IPS-NIHi11 (cell line): Measurements from ENCODE around the gene ERC1.
"Not testable (repeated sequence)": the region's sequence is repeated elsewhere in the genome, so short reads cannot be mapped to it uniquely, and the experiment has no call there.

Source experiments
- DNase-seq: peaks from one replicate; pipeline ENCODE4 v3.0.0; 2012; ENCODE audit warnings: mixed read lengths, low spot score

ERC1 gene

DNA sequence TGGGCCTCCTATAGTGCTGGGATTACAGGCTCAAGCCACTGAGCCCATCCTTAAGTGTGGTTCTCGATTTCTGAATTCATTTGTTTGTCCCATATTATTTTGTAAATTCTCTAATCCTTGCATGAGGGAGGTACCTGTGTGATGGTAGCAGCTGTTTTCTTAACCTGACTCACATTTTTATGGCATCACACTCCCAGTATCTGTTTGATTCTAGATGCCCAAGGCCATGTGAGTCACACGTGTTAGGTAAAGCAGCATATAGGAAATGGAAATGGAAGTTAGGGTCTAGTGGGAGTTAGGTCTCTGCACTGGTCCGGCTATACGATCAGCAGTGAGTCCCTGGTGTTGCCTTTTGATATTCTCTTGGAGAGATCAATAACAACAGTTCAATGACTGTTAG is 198.1 kb downstream of the ERC1 start:
- DNase-seq = no peak

DNA sequence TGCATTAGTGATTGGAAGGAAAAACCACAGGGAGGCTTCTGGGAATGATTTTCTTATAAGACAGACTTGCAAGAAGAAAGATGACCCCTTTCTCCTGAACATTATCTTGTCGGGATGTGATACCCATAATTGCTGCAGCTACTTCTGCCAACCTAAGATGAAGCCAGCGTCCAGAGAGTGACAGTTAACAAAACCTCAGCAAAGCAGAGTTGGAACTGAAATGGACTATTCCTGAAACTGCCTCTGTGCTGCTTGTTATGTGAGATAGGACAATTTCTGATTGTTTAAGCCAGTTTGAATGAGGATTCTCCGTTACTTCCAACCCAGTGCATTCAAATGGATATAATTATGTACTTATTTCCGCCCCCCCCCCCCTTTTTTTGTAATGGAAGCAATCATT is 204.5 kb downstream of the ERC1 start:
- DNase-seq = no peak

DNA sequence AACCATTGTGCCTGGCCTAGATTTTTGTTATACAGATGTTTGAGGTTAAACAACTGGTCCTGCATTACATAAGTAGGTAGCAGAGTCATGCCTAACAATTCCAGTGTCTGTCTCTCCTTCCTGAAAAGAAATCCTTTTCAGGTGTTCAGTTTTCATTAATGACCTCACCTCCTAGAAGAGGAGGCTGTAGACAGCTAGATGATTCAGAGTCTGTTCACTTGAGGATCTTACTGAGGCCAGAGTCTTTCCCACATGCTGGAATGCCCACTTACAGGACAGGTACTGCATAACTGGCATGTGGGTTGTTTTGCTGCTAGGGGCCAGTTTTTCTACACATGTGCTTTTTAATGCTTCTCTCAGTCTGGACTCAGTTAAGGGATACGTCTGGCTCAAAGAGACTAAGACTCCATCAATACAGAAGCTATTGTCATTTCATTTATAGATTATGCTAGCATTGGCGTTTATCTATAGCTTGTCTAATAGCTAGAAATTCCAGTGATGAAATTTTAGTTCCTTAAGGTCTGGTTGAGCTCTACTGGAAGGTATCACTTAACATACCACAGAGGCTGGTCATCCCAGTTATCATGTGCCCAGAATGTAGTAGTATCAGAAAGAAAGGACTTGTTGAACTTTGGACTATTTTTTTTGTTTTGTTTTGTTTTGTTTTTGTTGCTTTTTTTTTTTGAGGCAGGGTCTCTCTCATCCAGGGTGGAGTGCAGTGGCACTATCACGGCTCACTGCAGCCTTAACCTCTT is 206.4 kb downstream of the ERC1 start:
- no peak for DNase-seq

DNA sequence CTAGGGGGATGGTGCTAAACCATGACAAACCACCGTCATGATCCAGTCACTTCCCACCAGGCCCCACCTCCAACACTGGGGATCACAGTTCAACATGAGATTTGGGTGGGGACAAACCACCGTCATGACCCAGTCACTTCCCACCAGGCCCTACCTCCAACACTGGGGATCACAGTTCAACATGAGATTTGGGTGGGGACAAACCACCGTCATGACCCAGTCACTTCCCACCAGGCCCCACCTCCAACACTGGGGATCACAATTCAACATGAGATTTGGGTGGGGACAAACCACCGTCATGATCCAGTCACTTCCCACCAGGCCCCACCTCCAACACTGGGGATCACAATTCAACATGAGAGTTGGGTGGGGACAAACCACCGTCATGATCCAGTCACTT is 207.8 kb downstream of the ERC1 start:
- not testable (repeated sequence) for DNase-seq

DNA sequence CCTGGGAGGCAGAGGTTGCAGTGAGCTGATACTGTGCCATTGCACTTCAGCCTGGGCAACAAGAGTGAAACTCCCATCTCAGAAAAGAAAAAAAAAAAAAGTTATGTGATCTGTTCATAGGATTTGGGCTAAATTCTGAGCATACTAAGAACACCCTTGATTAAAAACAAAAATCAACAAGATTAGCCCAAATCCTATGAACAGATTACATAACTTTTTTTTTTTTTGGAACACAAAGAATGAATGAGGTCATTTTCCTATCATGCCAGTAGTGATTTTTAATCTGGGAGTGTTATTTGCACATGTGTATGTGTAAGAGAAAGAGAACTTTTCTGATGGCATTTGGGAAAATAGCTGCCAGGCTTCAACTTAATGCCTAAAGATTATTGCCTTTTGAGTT is 208.7 kb downstream of the ERC1 start:
- no peak for DNase-seq

DNA sequence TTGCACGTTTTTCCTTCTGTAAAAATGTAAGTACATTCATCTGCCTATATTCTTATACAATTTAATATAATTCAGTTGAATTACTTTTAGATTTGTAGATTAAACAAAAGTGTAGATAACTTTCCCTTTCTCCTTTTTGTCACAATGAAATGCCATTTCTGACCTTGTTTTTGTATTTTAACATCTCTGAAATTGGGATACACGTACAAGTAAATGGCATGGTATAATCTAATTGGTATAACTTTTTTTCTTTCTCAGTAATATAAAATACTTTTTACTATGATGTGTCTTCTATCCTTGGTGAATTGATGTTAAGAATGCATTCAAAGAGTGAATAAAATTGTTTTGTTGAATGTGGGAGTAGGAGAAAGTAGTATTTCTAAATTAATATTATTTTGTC is 210.0 kb downstream of the ERC1 start:
- DNase-seq = no peak

DNA sequence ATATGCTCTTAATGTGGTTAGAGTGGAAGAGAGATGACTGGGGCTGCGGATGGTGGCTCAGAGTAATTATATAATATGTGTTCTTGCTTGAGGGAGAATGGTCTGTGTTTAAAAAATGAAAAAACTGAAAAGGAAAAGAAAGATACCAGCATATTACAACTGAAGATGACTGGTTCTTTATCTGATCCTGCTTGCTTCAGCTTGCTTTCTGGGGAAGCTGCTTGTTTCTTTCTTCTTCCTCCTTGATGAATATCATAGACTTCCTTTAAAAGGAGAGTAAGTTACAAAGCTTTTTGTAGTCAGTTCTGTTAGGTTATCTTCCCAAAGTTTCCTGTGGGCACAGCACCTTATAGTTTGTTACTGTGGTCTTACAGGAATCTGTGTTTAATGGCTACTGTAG is 210.9 kb downstream of the ERC1 start:
- no peak for DNase-seq

DNA sequence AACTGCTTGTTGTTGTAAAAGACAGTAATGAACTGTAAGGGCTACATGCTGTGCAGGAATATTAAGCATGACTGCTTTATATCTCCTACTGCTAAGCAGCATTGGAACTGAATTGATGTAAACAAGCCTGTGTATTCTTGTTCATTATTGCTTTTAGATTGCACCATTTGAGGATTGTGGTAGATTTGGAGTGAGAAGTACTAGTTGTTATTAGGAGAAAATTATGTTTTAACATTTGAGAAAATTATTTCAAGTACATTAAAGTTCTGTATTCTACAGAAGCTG is 212.7 kb downstream of the ERC1 start:
- DNase-seq = no peak

DNA sequence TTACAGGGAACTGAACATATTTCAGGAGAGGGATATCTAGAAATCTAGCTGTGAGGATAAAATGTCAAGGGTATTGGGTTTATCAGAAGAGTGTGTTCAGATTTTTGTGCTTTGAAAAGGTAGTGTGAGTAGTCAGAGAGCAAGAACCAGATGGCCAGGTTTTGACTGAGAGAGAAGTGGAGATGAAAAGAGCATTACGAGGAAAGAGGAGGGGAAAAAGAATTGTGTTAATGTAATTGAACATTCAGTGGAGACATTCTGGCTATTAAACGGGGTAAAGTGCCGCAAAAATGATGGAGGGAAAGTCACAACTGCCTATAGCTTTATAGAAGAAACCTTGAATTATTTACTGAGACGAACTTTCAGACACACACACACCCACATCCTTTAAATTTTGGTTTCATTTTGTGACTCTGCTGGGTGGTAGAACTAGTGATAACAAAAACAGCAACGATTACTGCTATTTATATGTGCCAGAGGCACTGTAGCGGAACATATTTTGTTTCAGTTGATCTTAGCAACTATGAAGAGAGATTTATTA is 213.6 kb downstream of the ERC1 start:
- no peak for DNase-seq

DNA sequence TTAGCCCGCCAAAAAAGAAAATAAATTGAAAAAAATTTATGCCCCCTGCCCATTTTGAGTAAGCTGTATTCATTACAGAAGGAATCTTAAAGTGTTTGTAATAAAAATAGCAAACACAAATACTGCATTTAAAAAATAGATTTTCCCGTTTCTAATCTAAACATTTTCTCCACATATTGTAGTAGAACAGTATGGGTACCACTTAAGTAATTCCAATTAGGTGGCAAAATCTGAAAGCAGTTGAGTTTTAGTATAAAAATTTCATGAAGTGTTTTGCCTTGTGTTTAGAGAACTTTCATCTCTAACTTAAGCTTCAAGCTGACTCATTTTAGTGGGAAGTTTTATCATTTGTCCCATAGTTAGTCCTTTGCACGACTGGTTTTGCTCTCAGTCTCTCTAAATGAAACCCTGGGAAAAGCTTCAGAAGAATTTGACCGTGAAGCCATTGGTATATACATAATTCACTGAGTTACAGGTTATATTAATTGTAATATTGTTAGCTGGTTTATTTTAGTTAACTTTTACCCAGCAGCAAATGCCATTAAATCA is 214.6 kb downstream of the ERC1 start:
- no peak for DNase-seq

DNA sequence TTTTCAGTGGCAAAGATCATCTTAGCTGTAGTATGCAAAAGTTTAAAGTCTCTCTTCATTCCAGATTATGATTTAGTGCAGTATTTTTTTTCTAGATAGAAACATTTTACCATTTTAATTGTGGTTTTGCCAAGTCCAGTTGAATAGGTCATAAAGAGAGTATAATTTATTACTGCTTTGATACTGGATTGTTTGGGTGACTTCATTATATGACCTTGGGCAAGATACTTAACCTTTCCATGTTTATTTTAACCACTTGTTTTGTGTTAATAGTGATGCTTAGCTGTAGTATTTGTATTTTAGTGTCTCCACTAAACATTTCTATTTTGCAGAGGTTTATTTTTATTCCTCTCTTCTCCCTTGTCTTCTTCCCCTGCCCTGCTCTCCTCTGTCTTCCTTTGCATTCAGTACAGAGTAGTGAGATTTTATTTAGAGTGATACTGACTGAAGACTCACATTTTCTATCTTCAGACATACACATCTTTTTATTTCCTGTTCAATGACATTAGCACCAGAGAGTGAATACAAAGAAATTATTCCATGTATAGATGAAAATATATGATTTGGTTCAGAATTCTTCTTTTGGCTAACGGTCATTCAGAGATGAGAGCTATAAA is 215.2 kb downstream of the ERC1 start:
- DNase-seq = no peak

DNA sequence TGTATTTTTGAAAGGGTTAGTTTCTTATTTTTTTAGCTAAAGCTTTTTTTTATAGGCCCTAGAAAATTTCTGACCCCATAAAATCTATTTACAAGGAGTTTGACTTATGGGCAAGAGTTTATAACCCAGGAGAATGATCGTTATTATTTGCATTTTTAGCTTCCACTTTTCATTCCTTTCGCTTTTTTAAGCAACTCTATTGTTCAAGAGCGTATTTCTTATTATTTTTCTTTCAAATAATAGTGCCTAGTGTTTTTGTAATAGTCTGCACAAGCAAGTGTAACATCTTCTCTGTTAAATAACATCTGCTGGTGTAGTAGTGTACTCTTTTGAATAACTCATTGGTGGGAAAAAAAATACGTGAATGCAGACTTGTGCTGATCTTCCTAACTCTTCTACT is 216.3 kb downstream of the ERC1 start:
- no peak for DNase-seq

DNA sequence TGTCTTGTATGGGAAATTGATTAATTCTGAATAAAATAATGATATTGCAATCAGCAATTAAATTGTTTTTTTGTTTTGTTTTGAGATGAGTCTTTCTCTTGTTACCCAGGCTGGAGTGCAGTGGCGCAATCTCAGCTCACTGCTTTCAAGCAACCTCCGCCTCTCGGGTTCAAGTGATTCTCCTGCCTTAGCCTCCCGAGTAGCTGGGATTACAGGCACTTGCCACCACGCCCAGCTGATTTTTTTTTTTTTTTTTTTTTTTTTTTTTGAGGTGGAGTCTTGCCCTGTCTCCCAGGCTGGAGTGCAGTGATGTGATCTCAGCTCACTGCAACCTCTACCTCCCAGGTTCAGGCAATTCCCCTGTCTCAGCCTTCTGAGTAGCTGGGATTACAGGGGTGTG is 217.7 kb downstream of the ERC1 start:
- DNase-seq = not testable (repeated sequence)

DNA sequence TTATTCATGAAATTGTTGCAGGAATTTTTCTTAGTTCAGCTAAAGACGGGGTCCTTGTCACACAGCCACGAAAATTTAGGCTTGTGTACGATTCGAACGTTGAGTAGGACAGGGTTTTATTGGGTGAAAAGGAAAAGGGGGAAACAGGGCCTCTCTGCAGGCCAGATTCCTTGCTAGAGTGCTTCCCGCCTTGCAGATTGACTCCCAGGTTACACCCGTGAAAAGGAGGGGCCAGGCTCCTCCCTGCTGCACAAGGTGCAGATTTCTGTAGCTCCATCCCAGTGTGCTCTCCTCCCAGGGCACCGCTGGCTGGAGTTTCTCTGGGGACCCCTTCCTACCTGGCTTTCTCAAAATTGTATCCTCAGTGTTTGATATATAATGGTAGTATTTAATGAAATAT is 221.5 kb downstream of the ERC1 start:
- DNase-seq = peak; percentile 31

DNA sequence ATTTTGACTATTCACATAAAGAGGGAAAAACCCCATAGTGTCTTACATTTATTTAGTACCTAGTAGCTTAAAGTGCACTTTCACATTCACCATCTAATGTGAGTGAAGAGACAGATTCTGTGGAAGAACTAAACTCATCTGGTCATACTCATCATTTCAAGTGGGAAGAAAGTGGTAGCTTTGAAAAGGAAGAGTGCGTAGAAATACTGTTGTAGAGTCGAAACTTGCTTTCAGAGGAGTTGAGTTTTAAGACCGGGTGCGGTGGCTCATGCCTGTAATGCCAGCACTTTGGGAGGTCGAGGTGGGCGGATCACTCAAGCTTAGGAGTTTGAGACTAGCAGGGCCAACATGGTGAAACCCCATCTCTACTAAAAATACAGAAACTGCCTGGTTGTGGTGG is 222.2 kb downstream of the ERC1 start:
- DNase-seq = no peak

DNA sequence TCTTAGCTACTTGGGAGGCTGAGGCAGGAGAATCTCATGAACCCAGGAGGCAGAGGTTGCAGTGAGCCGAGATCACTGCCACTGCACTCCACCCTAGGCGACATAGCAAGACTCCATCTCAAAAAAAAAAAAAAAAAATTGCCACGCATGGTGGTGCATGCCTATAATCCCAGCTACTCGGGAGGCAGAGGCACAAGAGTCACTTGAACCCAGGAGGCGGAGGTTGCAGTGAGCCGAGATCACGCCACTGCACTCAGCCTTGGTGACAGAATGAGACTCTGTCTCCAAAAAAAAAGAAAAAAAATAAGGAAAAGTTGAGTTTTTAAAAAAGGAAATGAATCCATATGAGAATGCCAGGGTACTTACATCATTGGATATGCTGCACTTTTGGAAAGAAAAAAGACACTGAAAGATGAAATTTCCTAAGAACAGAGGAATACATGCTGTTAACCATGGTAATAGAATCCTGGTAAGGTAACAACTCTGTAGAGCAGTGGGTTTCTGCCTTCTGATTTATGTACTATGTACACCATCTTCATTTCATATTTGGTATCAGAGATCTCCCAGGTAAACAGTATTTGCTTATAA is 222.7 kb downstream of the ERC1 start:
- no peak for DNase-seq

DNA sequence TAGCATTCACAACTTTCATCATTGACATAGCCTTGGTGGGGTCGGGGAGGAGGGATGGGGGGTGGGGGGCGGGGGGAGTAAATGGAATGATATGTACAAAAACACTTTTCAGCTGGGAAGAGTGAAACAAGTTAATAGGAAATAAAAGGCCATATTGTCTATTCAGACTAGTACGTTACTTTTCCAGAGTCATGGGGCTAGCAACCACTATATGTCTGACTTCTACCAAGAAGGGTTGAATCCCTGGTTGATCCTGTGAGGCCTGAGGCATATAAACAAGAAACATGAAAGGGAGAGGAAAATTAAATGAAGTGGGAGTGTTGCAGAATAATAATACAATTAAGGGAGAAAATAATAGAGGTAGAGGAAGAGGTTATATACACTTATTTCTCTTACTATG is 225.5 kb downstream of the ERC1 start:
- DNase-seq = no peak

DNA sequence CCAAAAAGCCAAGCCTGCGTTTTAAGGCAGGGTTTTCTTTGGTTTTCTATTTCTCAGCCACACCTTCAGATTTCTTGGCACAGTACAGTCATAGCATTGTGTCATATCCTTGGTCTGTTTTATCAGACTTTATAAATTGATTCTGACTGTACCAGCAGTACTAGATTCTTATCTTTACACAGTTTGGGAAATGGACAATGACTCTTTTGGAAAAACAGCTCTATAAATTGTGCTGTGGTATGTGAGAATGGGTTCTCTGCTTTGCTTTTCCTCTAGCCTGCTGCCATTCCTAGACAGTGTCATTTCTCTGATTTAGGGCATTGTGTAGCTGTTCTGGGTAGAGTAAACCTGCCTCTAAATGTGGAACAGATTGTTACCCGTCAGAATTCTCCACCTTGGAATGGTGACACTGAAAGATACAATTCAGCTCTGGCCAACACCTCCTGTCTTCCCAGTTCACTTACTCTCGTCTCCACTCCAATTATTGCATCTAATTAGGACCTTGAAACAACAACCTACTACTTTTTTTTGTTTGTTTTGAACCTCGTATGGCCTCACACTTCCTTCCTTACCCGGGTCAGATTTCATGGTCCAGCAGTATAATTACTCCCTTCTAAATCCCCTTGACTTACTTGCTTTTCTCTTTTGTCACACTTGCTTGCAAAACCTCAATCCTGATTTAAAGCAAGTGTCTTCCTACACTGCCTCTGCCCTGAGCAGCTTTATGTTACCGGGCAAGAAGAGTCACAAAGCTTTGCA is 226.3 kb downstream of the ERC1 start:
- no peak for DNase-seq

DNA sequence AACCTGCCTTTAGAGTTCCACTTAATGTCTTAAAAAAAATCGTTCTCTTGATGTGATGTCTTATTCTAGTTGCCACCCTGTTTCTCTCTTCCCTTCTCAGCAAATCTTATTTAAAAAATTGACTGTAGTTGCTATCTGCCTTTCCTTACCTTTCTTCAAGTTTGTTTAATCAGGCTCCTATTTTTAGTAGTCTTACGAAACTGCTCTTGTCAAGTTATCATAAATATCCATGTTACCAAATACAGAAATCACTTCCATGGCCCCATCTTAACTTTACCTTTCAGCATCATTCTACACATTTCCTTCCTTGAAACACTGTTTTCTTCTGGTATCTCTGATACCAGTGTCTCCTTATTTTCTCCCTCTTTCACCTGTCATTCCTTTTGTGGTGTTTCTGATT is 227.3 kb downstream of the ERC1 start:
- no peak for DNase-seq

DNA sequence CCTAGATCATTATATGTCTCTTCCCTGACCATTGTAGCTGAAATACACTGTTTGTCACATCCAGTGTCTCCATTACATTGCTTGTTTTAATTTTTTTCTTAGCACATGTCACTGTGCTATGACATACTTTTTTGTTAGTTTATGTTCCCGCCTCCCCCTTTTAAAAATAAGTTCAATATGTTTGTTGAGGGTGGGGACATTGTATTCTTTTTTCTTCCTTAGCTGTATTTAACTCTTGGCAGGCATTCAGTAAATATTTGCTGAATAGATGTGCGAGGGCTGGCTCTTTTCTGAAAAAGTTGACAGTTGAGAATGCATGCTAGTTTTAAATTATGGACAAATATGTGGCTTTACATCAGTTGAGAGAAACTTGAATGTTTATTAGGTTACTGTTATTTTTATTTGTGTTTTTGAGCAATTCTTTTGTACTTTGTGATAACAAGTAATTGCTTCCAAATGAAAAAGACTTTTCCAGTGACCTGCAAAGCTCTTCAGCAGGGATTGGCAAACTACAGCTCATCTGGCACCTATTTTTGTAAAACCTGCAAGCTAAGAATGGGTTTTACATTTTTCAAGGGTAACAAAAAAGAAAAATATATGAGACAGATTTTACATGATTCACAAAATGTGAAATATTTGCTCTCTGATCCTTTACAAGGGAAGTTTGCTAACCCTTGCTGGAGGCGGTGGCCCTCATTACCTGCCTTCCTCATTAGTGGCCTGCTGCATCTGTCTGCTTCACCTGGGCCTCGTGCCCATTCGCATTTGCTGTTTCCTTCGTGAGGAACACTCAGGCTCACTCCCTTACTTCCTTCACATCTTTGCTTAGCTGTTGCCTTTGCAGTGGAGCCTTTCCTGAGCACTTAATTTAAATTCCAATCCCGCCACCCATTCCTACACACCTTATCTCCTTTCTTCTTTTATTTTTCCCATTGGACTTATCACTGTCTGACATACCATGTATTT is 229.4 kb downstream of the ERC1 start:
- no peak for DNase-seq

DNA sequence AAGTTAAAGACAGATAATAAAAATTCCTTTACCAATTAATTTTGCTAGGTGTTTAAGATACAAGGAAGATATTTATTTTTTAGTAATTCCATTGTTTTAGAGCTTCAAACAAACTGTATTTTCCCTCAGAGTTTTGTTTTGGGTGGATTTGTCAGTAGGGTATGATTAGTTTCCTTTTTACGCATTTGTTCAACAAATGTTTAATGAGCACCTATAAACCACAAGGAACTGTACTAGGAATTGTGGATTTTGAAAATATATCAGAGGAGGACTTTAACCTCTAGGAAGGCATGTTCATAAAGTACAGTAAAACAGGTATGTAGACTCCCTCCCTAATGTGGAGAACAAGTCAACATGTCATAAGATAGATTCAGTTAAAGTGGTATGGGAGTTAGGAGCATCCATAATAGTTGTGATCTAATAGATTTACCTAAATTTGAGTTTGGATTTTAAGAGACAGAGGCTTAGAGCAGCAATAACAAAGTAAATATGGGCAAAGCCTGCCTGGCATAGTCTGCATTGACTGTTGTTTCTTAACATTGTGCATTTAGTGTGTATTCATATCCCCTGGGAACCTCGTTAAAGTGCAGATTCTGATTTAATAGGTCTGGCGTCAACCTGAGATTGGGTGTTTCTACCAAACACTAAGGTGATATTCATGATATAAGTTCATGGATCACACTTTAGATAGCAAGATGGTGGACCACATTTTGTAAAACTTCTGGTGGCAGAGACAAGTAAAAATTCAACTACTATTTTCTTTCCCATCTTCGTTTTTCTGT is 232.0 kb downstream of the ERC1 start:
- no peak for DNase-seq
